Measurements from ENCODE around the gene THAP4.
"Not testable (repeated sequence)": the region's sequence is repeated elsewhere in the genome, so short reads cannot be mapped to it uniquely, and the experiment has no call there.

THAP4 gene

GRCh38 chr2:241665731-241666440 lies 28.9 kb upstream of the THAP4 start:
- no peak for DNase-seq (ENCODE audit: low spot score)

GRCh38 chr2:241662731-241663130 lies 25.8 kb upstream of the THAP4 start:
- DNase-seq (ENCODE audit: low spot score): not testable (repeated sequence)

- DNase-seq (ENCODE audit: low spot score): no peak
These were observed 23.7 kb upstream of the THAP4 start for GRCh38 chr2:241660593-241661213.

GRCh38 chr2:241659150-241659739 lies 22.3 kb upstream of the THAP4 start:
- DNase-seq (ENCODE audit: low spot score): peak; percentile 69

- DNase-seq (ENCODE audit: low spot score): no peak
These were observed 21.3 kb upstream of the THAP4 start for GRCh38 chr2:241658296-241658695.

GRCh38 chr2:241657786-241658254 lies 20.9 kb upstream of the THAP4 start:
- no peak for DNase-seq (ENCODE audit: low spot score)

GRCh38 chr2:241656190-241656741 lies 19.3 kb upstream of the THAP4 start:
- no peak for DNase-seq (ENCODE audit: low spot score)

- no peak for DNase-seq (ENCODE audit: low spot score)
These were observed 18.7 kb upstream of the THAP4 start for GRCh38 chr2:241655516-241656189.

- DNase-seq (ENCODE audit: low spot score): no peak
These were observed 17.6 kb upstream of the THAP4 start for GRCh38 chr2:241654551-241654950.

GRCh38 chr2:241653210-241653750 lies 16.3 kb upstream of the THAP4 start:
- DNase-seq (ENCODE audit: low spot score): no peak

GRCh38 chr2:241652722-241653121 lies 15.8 kb upstream of the THAP4 start:
- no peak for DNase-seq (ENCODE audit: low spot score)

GRCh38 chr2:241652142-241652541 lies 15.2 kb upstream of the THAP4 start:
- DNase-seq (ENCODE audit: low spot score): no peak

GRCh38 chr2:241649927-241650326 lies 13.0 kb upstream of the THAP4 start:
- no peak for DNase-seq (ENCODE audit: low spot score)

- no peak for DNase-seq (ENCODE audit: low spot score)
These were observed 12.4 kb upstream of the THAP4 start for GRCh38 chr2:241649404-241649803.

- no peak for DNase-seq (ENCODE audit: low spot score)
These were observed 11.5 kb upstream of the THAP4 start for GRCh38 chr2:241648453-241648852.

- DNase-seq (ENCODE audit: low spot score): no peak
These were observed 9.1 kb upstream of the THAP4 start for GRCh38 chr2:241645915-241646645.

- DNase-seq (ENCODE audit: low spot score): no peak
These were observed 8.3 kb upstream of the THAP4 start for GRCh38 chr2:241645056-241645914.

GRCh38 chr2:241641631-241642030 lies 4.7 kb upstream of the THAP4 start:
- no peak for DNase-seq (ENCODE audit: low spot score)

- DNase-seq (ENCODE audit: low spot score): no peak
These were observed 3.3 kb upstream of the THAP4 start for GRCh38 chr2:241640165-241640795.

- no peak for DNase-seq (ENCODE audit: low spot score)
These were observed 2.4 kb upstream of the THAP4 start for GRCh38 chr2:241639385-241639784.
